ENCODE data around the gene AXL. TPM values are rescaled to one million over a fixed set of nuclear protein-coding genes. Genes with fewer than 3 reads are reported as not detected.

The AXL gene
- total and polyA plus RNA-seq, 4 donors = 4.3 to 24.8 (median 12.1) TPM

DNA sequence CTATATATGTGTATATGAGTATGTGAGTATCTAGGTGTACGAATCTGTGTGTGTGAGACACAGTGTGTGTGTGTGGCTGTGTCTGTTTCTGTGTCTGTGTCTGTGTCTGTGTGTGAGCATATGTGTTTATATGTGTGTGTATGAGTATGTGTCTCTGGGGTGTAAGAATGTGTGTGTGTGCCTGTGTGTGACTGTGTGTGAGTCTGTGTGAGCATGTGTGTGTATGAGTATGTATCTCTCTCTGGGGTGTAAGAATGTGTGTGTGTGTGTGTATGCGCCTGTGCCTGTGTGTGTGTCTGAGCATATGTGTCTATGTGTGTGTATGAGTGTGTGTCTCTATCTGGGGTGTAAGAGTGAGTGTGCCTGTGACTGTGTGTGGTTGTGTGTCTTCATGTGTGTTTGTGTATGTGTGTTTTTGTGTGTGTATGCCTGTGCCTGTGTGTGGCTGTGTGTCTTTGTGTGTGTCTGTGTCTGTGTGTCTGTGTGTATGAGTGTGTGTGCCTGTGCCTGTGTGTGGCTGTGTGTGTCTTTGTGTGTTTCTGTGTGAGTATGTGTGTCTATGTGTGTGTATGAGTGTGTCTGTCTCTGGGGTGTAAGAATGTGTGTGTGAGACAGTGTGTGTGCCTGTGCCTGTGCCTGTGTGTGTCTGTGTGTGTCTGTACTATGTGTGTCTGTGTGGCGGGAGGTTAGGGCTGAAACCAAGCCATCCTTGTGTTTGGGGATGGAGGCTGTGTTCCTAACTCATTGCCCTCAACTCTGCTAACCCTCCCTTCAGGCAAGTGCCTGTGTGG, 11.2 kb downstream of the AXL start:
- no peak overlapping the region for H3K4me3 ChIP-seq (ENCODE audit: low read depth in 1 of 3, low read length in 3 of 3)
- H3K9me3 ChIP-seq (ENCODE audit: control insufficient read depth in 4 of 4, low read length in 3 of 4) = no peaks in the 10 kb centered on the region
- H3K27ac ChIP-seq (ENCODE audit: low read depth in 1 of 2, low read length in 2 of 2) = no peak overlapping the region
- 98% methylated on average over 3 of the region's 3 CpGs for WGBS
- no peak for DNase-seq (ENCODE audit: low spot score)
- no peaks in the 10 kb centered on the region for H3K36me3 ChIP-seq (ENCODE audit: control insufficient read depth in 4 of 4, insufficient read depth in 3 of 4, low read depth in 1 of 4, low read length in 3 of 4)
- H3K27me3 ChIP-seq (ENCODE audit: control insufficient read depth in 4 of 4, insufficient read depth in 4 of 4, low read length in 3 of 4) = no peaks in the 10 kb centered on the region
- peaks cover 0 to 11% (median 7%) of the 10 kb centered on the region in 4 donors for H3K4me1 ChIP-seq (ENCODE audit: control insufficient read depth in 4 of 4, insufficient read depth in 4 of 4, low read length in 3 of 4)
- H3K9ac ChIP-seq (ENCODE audit: low read depth in 1 of 2, low read length in 2 of 2) = no peak overlapping the region
- no peak for TF ChIP-seq JUND (IDR thresholded peaks at IDR 0.05)
- TF ChIP-seq HNF4G (IDR thresholded peaks at IDR 0.05) = no peak
- TF ChIP-seq, protein P1, sequence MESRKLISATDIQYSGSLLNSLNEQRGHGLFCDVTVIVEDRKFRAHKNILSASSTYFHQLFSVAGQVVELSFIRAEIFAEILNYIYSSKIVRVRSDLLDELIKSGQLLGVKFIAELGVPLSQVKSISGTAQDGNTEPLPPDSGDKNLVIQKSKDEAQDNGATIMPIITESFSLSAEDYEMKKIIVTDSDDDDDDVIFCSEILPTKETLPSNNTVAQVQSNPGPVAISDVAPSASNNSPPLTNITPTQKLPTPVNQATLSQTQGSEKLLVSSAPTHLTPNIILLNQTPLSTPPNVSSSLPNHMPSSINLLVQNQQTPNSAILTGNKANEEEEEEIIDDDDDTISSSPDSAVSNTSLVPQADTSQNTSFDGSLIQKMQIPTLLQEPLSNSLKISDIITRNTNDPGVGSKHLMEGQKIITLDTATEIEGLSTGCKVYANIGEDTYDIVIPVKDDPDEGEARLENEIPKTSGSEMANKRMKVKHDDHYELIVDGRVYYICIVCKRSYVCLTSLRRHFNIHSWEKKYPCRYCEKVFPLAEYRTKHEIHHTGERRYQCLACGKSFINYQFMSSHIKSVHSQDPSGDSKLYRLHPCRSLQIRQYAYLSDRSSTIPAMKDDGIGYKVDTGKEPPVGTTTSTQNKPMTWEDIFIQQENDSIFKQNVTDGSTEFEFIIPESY (IDR thresholded peaks at IDR 0.05) = no peak
- no peak for TF ChIP-seq FOXA2 (IDR thresholded peaks at IDR 0.05)
- no peak for TF ChIP-seq GABPA (IDR thresholded peaks at IDR 0.05 in 1 of 2, conservative IDR thresholded peaks at IDR 0.05 in 1 of 2)
- TF ChIP-seq NR2F2 (IDR thresholded peaks at IDR 0.05) = no peak
- no peak for TF ChIP-seq TAF1 (conservative IDR thresholded peaks at IDR 0.05)
- no peak for TF ChIP-seq HNF4A (conservative IDR thresholded peaks at IDR 0.05)
- no peak for TF ChIP-seq RAD21 (IDR thresholded peaks at IDR 0.05)
- TF ChIP-seq SP1 (IDR thresholded peaks at IDR 0.05) = no peak
- no peak for TF ChIP-seq FOXA1 (IDR thresholded peaks at IDR 0.05)
- TF ChIP-seq, protein P2, sequence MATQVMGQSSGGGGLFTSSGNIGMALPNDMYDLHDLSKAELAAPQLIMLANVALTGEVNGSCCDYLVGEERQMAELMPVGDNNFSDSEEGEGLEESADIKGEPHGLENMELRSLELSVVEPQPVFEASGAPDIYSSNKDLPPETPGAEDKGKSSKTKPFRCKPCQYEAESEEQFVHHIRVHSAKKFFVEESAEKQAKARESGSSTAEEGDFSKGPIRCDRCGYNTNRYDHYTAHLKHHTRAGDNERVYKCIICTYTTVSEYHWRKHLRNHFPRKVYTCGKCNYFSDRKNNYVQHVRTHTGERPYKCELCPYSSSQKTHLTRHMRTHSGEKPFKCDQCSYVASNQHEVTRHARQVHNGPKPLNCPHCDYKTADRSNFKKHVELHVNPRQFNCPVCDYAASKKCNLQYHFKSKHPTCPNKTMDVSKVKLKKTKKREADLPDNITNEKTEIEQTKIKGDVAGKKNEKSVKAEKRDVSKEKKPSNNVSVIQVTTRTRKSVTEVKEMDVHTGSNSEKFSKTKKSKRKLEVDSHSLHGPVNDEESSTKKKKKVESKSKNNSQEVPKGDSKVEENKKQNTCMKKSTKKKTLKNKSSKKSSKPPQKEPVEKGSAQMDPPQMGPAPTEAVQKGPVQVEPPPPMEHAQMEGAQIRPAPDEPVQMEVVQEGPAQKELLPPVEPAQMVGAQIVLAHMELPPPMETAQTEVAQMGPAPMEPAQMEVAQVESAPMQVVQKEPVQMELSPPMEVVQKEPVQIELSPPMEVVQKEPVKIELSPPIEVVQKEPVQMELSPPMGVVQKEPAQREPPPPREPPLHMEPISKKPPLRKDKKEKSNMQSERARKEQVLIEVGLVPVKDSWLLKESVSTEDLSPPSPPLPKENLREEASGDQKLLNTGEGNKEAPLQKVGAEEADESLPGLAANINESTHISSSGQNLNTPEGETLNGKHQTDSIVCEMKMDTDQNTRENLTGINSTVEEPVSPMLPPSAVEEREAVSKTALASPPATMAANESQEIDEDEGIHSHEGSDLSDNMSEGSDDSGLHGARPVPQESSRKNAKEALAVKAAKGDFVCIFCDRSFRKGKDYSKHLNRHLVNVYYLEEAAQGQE (IDR thresholded peaks at IDR 0.05) = no peak
- TF ChIP-seq, protein P3, sequence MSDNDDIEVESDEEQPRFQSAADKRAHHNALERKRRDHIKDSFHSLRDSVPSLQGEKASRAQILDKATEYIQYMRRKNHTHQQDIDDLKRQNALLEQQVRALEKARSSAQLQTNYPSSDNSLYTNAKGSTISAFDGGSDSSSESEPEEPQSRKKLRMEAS (IDR thresholded peaks at IDR 0.05) = no peak
- TF ChIP-seq, protein P4, sequence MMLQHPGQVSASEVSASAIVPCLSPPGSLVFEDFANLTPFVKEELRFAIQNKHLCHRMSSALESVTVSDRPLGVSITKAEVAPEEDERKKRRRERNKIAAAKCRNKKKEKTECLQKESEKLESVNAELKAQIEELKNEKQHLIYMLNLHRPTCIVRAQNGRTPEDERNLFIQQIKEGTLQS (IDR thresholded peaks at IDR 0.05) = no peak

DNA sequence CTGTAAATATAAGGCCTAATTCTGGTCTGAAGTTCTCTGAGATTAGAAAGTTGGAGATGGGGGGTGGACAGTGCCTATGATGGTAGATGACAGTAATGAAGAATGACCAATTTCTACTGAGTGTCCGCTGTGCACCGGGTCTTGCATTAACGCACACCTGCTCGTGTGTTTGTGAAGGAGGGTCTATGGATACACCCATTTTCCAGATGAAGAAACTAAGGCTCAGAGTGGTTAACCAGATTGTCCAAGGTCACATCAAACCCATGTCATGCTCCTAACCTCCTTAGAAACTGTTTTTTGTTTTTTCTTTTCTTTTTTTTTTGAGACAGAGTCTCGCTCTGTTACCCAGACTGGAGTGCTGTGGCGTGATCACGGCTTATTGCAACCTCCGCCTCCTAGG, 13.7 kb downstream of the AXL start:
- WGBS = 93% methylated on average over 8 of the region's 8 CpGs
- no peak overlapping the region for H3K4me3 ChIP-seq (ENCODE audit: low read depth in 1 of 3, low read length in 3 of 3)
- no peak overlapping the region for H3K27ac ChIP-seq (ENCODE audit: low read depth in 1 of 2, low read length in 2 of 2)
- H3K9ac ChIP-seq (ENCODE audit: low read depth in 1 of 2, low read length in 2 of 2) = no peak overlapping the region
- H3K4me1 ChIP-seq (ENCODE audit: control insufficient read depth in 4 of 4, insufficient read depth in 4 of 4, low read length in 3 of 4) = no peaks in the 10 kb centered on the region
- no peaks in the 10 kb centered on the region for H3K27me3 ChIP-seq (ENCODE audit: control insufficient read depth in 4 of 4, insufficient read depth in 4 of 4, low read length in 3 of 4)
- no peak for DNase-seq (ENCODE audit: low spot score)
- H3K36me3 ChIP-seq (ENCODE audit: control insufficient read depth in 4 of 4, insufficient read depth in 3 of 4, low read depth in 1 of 4, low read length in 3 of 4) = no peaks in the 10 kb centered on the region
- TF ChIP-seq, protein P1 (IDR thresholded peaks at IDR 0.05) = no peak
- H3K9me3 ChIP-seq (ENCODE audit: control insufficient read depth in 4 of 4, low read length in 3 of 4) = no peaks in the 10 kb centered on the region

Measured in liver (tissue), 9 donors.